ENCODE data around the gene VPS4B.

The VPS4B gene

DNA sequence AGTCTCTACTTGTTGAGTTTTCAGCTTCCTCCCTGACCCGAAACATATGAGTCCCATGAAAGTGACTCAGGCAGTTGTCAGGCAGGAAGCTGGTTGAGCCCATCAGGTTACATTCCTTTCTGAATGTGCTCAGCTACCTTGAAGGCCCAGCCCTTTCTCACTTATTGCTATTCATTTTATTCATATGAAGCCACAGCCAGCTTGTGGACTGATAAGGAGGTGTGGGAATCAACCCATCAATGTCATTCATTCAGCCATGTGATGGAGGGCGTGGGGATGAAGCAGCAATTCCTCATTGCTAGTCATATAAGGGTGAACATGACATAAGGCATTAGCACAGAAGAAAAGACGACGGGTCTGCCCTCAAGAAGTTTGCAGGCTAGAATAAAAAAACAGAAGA, 5.3 kb upstream of the VPS4B start:
- no peak for DNase-seq

- DNase-seq, result no peak
These were observed 608 bp upstream of the VPS4B start for GRCh38 chr18:63422864-63423304.

DNA sequence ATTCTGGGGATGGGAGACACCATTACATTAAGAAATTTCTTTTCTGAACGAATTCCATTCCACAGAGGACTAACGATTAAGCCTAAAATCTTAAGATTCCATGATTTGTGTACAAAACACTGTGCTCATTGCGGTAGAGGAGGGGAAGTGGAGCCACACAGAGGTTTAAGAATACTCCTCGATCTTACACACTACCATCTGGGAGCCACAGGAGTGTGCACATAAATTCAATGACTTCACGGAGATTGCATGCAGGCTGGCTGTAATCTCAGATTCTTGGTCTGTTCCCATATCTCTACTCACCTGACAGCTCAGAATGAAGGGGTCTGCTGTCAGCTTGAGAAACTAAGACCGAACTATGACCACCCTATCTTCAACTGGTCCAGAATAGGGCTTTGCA, 762 bp downstream of the VPS4B start:
- no peak for DNase-seq

- no peak for DNase-seq
These were observed 9.3 kb downstream of the VPS4B start for GRCh38 chr18:63412953-63413352.

- no peak for DNase-seq
These were observed 11.5 kb downstream of the VPS4B start for GRCh38 chr18:63410792-63411191.

GRCh38 chr18:63409301-63409700, 13.0 kb downstream of the VPS4B start:
- no peak for DNase-seq

DNA sequence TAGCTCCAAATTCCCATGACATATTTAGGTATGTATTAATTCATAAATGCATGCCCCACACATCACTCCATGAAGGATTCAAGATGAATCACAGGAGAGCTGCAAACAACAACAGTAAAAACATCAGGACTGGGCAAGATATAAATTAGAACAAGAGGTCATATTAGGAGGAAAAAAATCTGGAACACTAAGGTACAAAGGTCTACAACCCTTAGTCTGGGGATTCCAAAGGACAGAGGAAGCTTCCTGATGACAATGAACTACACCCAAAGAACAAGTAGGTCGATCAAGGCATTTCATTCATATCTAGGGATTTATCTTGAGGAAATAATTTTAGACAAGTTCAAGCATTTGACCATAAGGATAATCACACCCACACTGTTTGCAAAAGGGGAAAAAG, 14.5 kb downstream of the VPS4B start:
- DNase-seq, result no peak

GRCh38 chr18:63405986-63406385, 16.3 kb downstream of the VPS4B start:
- DNase-seq, result no peak

GRCh38 chr18:63402246-63403162, 19.8 kb downstream of the VPS4B start:
- no peak for DNase-seq

DNA sequence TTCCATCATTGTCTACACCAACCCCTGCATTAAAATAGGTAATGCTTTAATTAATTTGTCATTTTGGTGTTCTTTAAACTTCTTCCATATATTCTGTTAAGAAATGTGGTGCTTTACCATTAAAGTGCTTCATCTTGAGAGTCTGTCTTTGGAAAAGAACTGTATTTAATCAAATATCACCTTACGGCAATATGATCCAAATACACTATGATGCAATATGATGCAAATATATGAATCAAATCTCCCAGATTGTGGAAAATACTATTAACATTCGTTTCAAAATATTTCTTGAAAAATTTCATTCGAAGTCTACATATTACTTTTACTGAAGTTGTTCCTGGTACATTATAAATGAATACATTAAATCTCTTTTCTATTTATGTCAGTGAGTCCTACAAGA, 23.0 kb downstream of the VPS4B start:
- no peak for DNase-seq

DNA sequence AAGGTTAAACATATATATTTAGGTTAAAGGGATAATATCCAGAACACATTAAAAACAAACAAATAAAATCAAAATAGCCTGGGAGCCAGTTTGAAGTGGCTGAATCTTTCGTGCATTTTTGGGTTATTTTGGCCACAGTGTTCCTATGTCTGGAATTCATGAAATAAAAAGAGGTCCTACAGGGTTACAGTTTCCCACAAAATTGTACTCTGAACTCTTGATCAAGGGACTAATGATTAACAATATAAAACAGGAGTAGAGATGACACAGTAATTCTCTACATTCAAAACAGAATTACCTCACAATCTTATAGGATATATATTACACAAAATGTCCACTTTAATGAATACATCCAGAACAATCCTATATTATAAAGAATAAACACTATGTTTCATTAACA, 24.9 kb downstream of the VPS4B start:
- no peak for DNase-seq

DNA sequence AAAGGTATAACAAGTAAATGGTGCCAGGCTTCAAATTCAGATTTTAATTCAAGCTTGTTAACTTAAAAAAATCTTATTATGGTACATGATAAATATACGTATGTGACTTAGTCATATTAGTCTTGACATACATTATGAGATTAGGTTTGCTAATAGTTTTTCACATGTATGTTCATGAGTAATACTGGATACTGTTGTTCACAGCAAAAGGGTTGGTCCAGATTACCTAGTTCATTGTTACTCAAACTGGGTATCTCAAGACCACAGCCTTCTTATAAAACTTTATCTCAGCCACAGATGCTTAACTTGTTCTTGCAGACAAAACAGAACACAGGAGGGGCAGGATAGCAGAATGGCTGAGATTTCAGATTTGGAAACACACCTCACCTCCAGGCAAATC, 26.8 kb downstream of the VPS4B start:
- DNase-seq, result no peak

DNA sequence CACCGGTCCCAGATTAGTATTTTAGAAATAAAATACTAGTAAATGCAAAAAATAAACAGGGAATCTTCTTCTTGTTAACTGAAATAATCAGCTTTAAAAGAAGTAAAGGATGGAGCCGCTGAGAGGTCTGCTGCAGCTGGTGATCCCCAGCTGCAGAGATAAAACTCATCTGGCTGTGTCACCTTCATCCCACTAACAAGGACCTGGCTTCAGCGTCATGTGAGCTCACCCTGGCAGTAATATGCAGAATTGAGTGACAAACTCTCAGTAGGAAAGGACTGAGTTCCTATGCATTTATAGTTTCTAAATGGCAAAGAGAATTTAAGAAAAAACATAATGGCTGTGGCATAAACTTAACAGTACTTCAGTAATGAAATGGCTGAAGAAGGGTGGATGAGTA, 27.3 kb downstream of the VPS4B start:
- DNase-seq, result no peak

DNA sequence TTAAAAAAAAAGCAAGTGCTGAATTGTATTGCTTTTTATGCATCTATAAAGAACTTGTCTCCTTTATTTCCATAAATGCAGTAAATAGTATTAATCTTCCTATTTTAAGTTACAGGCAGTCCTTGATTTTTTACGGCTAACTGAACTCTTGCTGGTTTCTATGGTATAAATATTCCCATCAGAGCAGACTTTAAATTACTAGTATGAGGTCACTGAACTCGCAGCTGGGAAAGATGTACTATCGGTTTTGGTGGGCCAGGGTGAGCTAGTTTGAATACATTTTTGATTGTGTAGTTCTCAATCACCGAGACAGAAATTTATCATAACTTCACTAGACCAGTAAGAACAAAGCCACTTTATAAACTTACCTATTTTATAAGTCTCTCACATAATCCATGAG, 34.4 kb downstream of the VPS4B start:
- DNase-seq, result no peak

GRCh38 chr18:63382843-63383242, 39.4 kb downstream of the VPS4B start:
- DNase-seq, result no peak

- no peak for DNase-seq
These were observed 42.7 kb downstream of the VPS4B start for GRCh38 chr18:63379639-63379962.

GRCh38 chr18:63378919-63379638, 43.2 kb downstream of the VPS4B start:
- DNase-seq, result no peak

DNA sequence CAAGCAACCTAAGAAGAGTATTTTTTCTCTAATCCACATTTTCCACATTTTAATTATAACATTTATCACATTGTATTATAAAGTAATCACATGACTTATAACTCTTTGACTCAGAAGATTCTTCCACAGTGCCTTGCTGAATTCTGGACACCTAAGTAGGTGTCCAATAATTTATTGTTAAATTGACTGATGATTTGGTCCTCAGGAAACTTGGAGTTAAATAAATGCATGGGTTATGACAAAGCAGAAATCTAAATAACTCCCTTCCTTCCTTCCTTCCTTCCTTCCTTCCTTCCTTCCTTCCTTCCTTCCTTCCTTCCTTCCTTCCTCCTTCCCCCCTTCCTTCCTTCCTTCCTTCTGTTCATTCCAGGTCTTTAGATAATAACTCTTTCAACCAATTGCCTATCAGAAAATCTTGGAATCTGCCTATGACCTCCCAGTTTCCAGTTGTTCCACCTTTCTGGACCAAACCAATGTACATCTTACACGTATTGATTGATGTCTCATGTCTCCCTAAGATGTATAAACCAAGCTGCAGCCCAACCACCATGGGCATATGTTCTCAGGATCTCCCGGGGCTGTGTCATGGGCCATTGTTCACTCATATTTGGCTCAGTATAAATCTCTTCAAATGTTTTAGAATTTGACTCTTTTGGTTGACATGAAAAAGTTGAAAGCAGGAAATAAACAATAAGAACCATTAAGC, 44.8 kb downstream of the VPS4B start:
- DNase-seq, result no peak

- no peak for DNase-seq
These were observed 45.7 kb downstream of the VPS4B start for GRCh38 chr18:63376538-63376937.

DNA sequence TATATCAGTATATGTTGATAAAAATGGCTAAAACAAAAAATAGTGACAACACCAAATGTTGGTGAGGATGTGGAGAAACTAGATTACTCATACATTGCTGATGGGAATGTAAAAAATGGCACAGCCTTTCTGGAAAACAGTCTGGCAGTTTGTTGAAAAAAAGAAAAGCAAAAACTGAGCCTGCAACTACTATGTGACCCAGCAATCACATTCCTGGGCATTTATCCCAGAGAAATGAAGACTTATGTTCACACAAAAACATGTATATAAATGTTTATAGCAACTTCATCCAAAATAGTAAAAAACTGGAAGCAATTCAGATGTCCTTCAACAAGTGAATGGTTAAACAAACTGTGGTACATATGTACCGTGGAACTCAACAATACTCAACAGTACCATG, 47.7 kb downstream of the VPS4B start:
- DNase-seq, result no peak

GRCh38 chr18:63373161-63373560, 49.1 kb downstream of the VPS4B start:
- no peak for DNase-seq

DNA sequence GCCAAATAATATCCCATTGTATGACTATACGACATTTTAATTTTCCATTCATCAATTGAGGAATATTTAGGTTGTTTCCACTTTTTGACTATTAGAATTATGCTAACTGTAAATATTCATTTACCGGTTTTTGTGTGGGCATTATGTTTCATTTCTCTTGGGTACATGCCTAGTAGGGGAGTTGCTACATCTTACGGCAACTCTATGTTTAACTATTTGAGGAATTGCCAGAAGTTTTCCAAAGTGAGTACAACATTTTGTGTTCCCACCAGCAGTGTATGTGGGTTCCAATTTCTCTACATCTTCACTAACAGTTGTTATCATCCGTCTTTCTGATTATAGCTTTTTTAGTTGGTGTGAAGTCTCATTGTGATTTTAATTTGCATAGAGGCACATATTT, 53.7 kb downstream of the VPS4B start:
- no peak for DNase-seq

DNA sequence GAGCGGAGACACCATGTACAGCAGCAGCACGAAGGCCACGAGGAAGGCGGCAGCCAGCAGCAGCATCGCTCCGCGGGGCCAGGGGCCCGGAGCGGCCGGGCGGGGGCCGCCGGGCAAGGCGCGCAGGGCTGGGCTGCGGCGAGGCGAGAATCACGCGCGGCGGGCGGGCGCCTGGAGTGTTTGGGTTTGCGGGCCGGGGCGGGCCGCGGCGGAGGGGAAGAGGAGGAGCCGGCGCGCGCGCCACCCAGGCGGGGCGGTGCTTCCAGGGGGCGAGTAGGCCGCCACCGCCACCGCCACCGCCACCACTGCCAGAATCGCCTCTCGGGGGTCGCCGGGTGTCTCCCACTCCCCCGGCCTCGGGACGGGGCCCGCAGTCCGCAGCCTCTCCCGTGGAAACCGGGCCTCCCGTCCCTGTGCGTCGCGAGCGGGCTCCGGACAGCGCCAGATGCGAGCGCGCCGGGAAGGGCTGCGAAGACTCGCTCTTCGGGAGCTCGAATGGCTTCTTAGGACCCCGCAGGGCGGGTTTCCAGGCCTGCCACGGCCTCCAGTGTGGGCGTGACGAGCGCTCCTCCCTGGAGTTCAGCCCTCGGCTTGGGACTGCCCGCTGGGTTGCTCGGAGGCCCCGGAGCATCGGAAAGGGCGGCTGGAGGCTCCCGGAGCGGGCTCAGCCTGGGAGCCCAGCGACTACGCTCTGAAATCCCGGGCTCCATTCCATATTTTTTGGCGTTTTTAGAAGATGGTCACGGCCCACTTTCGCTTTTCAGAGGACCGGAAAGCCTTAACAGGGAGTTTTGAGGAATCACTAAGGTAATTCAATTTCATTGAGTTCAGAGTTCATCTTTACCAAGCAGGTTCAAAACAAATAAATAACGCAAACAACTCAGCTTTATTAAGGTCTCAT, 55.0 kb downstream of the VPS4B start, which contains the start of gene KDSR:
Gene KDSR (minus strand): TSS at position 154 of the 901 bp plus-strand sequence. CDS start 88 bp downstream, at position 66.
- peak; percentile 57 for DNase-seq

All from NCI-H1436 treated with DMSO at 0.1 percent for 48 hours (cell line).